CD4-positive, alpha-beta T cell treated with Interleukin-1 beta for 1 hour (primary cell): ENCODE measurements around the gene MCM6.
"Not testable (repeated sequence)": the region's sequence is repeated elsewhere in the genome, so short reads cannot be mapped to it uniquely, and the experiment has no call there.

Experiments
- DNase-seq, 2 donors: peaks; one replicate each; pipeline ENCODE4 v3.0.0-alpha.2; 2020 to 2022

The MCM6 gene

DNA sequence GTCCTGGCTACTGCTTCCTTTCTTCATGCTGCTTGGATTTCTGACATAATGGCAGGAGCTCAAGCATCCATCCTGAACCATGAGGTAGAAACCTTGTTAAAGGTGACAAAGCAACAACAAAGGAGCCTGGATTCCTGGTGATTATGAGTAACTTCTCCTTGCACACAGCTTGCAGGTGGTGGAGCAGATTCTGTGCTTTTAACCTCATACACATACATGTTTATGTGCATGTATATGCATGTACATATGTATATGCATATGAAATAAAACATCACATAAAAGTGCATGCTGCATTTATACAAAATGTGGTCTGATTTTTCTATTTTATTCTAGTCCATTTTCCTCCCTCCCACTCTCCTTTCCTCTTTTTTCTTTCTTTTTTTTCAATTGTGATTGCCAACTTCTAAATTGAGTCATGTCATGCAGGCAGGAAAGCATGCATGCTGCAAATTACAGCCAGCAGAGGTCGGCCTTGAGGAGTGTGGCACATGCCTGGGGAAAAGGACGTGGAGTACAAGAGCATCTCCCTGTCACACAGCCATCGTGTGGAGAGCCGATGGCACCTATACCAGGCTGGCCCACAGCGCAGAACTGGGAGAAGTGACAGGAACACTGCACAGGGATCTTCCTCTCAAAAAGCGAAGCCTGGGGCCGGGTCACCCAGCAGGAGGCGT is 57.2 kb downstream of the MCM6 start:
- peak; percentile 3 to 5 for DNase-seq

DNA sequence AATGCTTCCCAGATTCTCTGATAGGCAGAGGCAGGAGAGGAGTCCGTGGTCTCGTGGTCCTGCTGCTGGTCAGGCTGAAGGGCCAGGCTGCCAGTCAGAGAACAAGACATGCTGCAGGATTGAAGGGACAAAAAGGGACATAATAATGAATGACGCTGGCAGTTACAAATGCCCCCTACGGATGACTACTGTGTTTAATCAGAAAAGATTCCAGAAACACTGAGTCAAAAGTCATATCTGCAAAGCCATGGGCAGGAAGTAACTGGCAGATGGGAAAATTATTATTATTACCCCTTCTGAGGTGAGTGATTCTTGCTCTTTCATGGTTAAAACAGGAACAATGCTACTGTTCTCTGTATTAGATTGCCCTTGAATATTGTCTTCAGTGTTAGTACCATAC is 58.3 kb downstream of the MCM6 start:
- DNase-seq, result no peak

DNA sequence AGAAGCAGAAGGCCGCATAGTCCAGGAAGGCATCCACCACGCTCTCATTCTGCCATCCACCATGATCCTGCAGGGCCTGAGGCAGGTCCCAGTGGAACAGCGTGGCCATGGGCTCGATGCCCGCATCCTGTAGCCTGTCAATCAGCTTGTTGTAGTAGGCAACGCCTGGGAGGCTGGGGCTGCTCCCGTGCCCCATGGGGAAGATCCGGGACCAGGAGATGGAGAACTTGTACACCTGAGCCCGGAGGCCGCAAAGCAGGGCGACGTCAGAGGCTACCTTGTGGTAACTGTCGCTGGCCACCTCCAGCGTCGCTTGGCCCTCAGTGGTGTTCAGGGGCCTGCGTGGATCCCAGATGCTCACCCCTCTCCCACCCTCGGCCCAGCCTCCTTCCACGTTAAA is 58.8 kb downstream of the MCM6 start:
- DNase-seq, result no peak

DNA sequence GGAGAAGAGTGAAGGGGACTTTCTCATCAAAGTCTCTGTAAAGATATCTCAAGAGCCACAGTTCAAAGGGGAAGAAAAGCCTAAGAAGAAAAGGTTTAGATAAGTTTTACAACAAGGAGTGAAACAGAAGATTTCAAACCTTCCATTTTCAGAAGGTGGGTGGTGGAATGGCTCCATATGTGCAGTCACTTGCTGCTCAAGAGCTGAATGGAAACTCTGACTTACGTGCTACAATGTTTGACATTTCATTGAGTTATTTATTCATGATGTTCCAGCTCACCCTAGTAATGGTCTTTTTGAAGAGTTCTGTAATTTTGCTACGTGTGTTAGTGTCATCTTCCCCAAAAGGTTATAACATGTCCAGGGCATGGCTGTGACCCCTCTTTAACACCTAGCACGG is 61.0 kb downstream of the MCM6 start:
- DNase-seq, result no peak

DNA sequence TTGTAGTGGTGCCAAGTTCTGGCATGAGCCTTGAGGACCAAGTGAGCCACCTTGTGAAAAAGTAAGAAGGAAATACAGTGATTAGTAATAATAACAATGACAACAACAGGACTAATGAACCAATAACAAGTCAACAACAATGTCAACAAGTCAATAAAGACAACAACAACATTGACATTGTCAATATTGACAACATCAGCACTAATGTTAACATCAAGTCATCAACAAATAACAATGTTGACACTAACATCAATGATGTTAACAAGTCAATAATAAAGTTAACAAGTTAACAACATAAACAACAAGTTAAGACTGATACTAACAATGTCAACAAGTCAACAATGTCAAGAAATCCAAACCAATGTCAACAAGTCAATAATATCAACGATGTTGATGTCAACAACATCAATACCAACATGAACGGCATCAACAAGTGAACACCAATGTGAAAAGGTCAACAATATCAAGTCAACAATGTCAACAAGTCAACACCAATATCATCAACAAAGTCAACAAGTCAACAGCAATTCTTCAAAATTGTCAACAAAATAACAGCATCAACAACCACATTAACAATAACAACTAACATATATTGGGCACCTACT is 63.2 kb downstream of the MCM6 start:
- no peak for DNase-seq

DNA sequence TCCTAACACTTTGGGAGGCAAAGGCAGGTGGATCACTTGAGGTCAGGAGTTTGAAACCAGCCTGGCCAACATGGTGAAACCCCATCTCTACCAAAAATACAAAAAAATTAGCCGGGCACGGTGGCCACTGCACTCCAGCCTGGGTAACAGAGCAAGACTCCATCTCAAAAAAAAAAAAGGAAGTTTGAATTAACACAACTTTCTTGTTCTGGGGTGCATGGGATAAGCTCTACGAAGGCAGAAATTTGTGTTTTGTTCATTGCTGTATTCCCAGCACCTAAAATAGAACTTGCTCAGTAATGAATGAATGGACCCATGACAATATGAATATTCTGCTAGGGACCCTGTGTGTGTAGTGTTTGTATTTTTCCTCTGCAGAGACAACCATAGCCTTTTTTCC is 68.4 kb downstream of the MCM6 start:
- DNase-seq, result not testable (repeated sequence)

DNA sequence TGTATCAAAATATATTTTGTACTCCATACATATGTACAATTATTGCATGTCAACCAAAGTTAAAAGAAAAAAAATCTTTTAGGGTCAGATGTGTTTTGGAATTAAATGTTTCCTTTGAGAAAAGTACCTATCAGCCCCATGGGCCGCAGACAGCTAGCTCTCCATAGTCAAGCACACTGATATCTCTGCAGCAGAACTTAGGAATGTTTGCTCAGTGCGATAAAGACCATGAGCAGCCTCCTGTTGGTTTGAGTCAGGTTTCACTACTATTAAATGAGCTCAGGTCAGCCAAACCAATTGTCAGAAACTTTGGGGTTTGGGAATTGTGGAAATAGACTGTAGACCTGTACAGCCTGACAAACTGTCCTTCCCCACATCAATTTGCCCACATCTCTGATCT is 73.0 kb downstream of the MCM6 start:
- DNase-seq, result no peak

DNA sequence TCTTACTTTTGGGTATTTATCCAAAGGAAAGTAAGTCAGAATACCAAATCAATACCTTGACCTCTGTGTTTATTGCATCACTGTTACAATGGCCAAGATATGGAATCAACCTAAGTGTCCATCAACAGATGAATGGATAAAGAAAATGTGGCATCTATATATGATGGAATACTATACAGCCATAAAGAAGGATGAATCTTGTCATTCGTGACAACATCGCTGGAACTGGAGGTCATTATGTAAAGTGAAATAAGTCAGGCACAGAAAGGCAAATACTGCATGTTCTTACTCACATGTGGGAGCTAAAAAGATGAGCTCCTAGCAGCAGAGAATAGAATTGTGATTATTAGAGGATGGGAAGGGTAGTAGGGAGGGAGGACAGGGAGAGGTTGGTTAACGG is 73.9 kb downstream of the MCM6 start:
- no peak for DNase-seq

DNA sequence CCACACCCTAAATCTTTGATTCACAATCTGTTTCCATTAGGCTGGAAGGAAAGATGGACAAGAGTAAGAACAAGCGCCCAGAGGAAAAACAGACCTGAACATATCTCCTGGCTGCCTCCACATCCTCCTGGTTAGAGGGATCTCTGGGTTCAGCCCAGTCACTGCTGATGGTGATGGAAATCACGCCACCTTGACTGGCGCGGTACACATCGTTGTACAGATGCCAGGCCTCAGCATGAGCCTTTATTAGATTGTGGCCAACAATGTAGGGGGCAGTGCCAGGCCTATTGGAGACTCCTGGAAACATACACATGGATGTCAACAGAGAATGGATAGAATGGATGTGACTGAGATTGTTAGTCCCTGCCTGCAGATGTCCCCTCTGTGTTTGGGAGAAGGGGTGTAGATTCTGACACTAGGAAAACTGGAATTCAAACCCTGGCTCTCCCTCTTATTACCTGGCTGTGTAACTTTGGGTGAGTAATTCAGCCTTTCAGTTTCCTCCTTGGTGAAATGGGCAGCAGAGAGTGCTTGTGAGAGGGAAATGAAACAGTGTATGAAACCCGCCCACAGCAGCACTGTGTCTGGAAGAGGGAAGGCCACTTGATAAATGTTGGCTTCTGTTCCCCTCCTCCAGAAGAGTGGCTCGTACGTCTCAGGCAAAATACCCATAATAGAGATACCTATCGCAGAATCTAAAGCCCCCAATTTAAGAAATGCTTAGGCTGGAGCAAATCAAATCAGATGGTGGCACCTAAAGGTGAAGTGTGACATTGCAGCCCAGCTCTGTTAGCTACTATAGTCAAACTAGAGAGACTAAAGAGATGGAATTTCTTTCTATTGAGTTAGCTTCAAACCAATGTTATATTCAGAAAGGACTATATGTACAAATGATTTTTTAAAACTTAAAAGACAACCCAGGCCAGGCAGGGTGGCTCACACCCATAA is 75.5 kb downstream of the MCM6 start:
- no peak for DNase-seq

DNA sequence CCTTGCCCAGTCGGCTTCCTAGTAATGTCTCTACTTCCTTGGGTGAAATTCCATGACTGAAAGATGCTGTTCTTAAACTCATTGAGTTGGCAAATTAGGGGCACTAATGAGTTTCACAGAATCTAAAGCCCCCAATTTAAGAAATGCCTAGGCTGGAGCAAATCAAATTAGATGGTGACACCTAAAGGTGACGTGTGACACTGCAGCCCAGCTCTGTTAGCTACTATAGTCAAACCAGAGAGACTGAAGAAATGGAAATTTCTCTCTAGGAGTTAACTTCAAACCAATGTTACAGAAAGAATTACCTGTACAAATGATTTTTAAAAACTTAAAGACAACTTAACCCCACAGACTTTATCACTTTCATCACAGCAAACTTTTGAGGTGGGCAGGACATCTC is 76.5 kb downstream of the MCM6 start:
- DNase-seq, result no peak

DNA sequence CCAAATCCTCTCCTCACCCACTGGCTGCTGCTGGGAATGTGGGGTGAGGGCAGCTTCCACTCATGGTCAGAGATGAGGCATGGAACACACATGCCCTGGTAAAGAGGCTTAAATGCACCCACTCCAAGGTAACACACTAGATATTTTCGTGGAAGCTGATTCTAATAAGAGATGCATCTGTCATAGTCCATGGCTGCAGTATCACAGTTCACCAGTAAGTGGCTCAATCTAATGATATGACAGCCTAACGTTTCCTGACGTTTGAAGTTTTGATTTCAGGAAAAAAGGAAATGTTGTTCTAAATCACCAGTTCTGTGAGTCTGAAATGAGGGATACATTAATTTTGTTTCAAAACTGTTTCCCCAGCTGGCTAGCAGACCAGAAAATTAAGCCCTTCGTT is 77.5 kb downstream of the MCM6 start:
- no peak for DNase-seq

DNA sequence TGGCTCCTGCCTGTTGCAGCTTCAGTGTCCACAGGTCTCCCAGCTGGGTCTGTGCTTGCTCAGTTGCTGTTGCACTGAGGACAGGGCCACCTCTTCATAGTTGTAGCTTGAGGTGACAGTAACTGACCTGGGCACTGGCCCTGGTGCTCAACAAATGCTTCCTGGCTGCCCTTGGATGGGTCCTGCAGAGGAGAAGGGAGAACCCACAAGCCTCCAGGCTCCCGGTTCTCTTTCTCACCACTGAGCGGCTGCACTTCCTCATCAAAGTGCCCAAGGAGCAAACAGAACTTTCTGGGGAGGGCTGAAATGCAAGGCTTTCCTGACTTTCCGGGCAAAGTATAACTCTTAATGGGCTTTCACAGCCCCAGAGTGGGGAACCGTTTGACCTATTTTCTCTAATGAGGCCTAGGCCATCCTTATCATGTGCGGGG is 78.0 kb downstream of the MCM6 start:
- DNase-seq, result no peak

DNA sequence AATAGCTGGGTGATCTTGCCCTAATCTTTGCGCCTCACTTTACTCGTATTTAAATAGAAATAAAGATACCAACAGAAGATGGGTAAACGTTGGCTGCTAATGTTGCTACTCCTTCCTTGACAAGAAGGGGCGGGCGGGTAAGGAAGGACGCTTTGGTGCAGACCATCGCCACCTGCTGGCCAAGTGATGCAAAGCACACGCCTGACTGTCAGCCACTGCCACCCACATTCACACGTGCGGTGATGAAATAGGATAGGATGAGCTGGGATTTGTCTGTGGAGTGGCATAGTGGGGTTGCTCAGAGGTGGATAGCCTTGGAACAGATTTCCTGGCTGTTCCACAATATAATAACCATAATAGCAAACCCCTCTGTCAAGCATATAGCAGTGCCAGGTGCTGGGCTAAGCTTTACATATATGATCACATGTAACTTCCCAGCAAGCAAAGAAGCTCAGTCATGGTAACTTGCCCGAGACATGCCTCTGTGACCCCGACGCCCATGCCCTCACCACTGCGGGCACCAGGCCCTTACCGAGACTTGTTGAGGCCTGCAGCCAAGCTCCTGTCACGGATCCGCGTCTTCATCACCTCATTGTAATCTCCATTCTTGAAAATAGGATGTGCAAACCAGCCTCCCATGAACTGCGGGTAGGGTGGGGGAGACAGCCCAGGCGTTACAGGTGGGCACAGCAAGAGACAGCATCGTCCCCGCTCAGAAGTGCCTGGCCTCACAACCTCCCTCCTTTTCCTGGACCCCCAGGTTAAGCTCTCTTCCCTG is 78.6 kb downstream of the MCM6 start:
- peak; percentile 75 for DNase-seq

DNA sequence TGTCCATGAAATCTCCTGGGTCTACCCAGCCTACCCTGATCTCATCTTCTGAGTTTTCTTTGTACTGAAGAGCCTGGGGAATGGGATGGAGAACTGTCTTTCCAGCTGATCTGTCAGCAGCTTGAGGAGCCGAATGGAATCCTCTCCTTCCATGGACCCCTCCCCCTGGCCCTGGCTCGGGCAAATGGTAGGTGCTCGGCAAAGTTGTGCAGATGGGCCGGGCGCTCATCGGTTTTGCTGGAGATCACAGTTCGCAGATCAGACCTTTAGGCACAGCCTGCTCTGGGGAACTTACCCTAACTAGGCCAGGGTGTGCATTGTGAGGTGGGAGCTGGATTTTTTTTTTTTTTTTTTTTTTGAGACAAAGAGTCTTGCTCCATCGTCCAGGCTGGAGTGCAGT is 79.6 kb downstream of the MCM6 start:
- no peak for DNase-seq

DNA sequence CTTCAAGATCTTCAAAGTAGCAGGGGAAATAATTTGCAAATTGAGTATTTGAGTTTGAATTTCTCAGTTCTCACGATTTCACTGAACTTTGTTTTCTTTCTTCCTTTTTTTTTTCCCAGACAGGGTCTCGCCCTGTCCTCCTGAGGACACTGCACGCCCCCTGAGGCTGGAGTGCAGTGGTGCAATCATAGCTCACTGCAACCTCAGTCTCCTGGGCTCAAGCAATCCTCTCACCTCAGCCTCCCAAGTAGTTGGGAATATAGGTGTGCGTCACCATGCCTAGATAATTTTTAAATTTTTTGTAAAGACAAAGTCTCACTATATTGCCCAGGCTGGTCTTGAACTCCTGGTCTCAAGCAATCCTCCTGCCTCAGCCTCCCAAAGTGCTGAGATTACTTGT is 80.6 kb downstream of the MCM6 start:
- not testable (repeated sequence) for DNase-seq

DNA sequence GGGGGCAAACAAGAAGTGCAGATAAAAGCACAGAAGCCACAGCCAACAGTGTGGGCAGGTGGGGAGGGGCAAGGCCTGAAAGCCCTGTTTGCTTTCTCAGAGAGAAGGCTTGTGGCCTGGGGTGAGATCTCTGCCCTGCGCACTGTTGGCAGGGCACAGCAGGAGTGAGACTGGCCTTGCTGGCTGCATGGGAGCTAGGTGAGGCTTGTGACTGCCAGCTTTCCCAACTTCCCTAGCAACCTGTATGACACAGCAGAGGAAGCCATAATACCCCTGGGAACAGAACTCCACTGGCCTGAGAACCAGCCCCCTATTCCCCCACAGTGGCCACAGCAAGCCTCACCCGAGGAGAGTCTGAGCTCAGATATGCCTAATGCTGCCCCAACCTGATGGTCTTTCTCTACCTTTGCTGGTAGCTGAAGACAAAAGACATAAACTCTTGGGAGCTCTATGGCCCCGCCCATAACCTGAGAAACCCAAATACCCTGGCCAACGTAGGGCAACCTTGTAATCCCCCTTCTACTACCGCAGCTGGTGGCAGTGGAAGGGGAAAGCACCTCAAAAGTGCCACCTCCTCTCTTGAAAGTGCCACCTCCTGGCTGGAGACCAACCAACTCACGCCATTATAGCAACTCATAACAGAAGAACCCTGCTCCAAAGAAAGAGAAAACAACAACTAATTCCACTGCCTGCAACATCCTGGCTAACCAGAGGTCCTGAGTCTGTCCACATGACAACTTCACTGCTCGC is 83.7 kb downstream of the MCM6 start:
- no peak for DNase-seq

DNA sequence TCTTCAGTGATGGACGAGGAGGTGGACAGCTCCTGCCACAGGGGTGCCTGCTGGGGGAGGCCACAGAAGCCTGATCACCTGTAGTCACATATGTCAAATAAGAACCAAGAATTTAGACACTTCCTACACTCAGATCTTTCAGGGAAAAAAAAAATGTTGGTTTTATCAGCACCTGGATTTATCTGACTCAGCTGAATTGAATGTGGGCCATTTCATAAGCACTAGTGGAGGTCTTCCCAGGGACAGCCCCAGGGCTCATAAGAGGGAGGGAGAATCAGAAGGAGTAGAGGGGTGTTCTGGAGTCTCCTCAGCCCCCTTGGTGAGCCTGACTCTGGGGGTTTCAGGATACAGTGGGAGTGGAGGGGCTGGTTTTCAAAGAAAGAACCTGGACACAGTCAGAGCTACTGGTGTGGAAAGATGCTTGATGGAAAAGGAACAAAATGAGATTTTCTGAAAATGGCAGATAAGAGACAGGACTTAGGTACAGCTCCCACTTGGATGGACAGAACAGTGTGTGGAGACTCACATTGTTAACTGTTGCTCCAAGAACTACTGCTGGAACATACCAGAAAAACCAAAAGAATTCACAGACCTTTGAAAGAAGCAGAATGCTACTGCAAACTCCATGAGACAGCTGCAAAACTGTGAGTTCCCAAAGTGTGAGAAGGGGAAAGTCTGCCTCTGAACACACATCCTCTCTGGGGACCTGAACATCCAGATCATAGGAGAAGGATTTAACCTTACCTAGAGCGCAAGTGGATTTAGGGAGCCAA is 84.6 kb downstream of the MCM6 start:
- no peak for DNase-seq

DNA sequence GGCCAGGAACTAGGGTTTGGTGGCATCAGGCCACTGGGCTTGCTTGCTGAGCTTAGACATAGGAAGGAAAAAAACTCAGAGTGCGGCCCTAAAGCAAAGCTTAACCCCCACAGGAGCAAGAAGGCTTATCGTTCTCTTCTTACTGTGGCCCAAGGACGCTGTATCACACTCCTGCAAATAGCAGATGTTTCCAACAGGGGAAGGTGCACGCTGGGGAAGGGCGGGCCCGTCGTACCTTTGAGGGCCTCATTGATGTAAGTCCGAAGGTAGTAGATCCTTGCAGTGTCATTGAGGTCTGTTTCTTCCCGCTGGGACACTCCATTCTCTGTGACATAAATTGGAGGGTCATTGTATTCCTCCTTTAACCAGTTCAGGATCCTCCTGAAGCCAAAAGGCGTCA is 85.8 kb downstream of the MCM6 start:
- no peak for DNase-seq
